ENCODE data around the gene DSC2. TPM values are rescaled to one million over a fixed set of nuclear protein-coding genes. Genes with fewer than 3 reads are reported as not detected.
"Not testable (repeated sequence)": the region's sequence is repeated elsewhere in the genome, so short reads cannot be mapped to it uniquely, and the experiment has no call there.

DSC2 gene
- total RNA-seq, 4 donors from 2014 or later: 14.5 to 113 (median 86.1) TPM

GRCh38 chr18:31015715-31016434 lies 86.3 kb downstream of the DSC2 start:
- no peaks in the 10 kb centered on the region for H3K27me3 ChIP-seq
- WGBS, 2 donors (ENCODE audit: low coverage in 1 of 2): 74 to 95% methylated on average over 3 of the region's 3 CpGs

GRCh38 chr18:31011455-31011854 lies 90.8 kb downstream of the DSC2 start:
- DNase-seq; H3K4me1 ChIP-seq; H3K36me3 ChIP-seq; H3K9me3 ChIP-seq; H3K4me3 ChIP-seq; intact Hi-C loops (cut with DNase I; ENCODE audit: low total_unique reads); H3K27ac ChIP-seq; H3K27me3 ChIP-seq: not testable (repeated sequence)
- TF ChIP-seq POLR2AphosphoS5 (IDR thresholded peaks at IDR 0.05): peak in 1 of 3 donors; percentile 28
- in situ Hi-C loops (cut with MboI; ENCODE audit: low pct_ligation_motif_present in 1 of 4, low pct_unique_long_range_greater_than_20kb in 1 of 4, low sequenced_read_pairs in 3 of 4): loop anchor here in 1 of 4 donors (25.0 kb wide), 1 partner anchor 99 kb away; no protein-coding TSS in a partner anchor
- 55 to 74% methylated on average over 7 of the region's 7 CpGs for WGBS, 2 donors (ENCODE audit: low coverage in 1 of 2)

More at GRCh38 chr18:31015715-31016434, 86.3 kb downstream of the DSC2 start:
- Histone ChIP-seq H3K4me3 (no peak overlapping the region), H3K36me3 (no peaks in the 10 kb centered on the region), H3K4me1 (no peaks in the 10 kb centered on the region), H3K27ac (no peak overlapping the region), H3K9me3 (no peaks in the 10 kb centered on the region)
- TF ChIP-seq POLR2A (IDR thresholded peaks at IDR 0.05): no peak
- TF ChIP-seq EP300 (IDR thresholded peaks at IDR 0.05; ENCODE audit: low read depth): no peak
- TF ChIP-seq CTCF (IDR thresholded peaks at IDR 0.05): no peak
- no peak for TF ChIP-seq POLR2AphosphoS5 (IDR thresholded peaks at IDR 0.05)
- DNase-seq: no peak
- intact Hi-C loops (cut with DNase I; ENCODE audit: low total_unique reads) (no loop called here), in situ Hi-C loops (cut with MboI; ENCODE audit: low pct_ligation_motif_present in 1 of 4, low pct_unique_long_range_greater_than_20kb in 1 of 4, low sequenced_read_pairs in 3 of 4) (loop anchor here in 1 of 4 donors (25.0 kb wide), 1 partner anchor 104 kb away; no protein-coding TSS in a partner anchor)

- Histone ChIP-seq H3K4me1 (no peaks in the 10 kb centered on the region), H3K27me3 (no peaks in the 10 kb centered on the region), H3K4me3 (no peak overlapping the region), H3K9me3 (no peaks in the 10 kb centered on the region), H3K27ac (no peak overlapping the region), H3K36me3 (no peaks in the 10 kb centered on the region)
- no peak for DNase-seq
- 88 to 96% methylated on average over 4 of the region's 4 CpGs for WGBS, 2 donors (ENCODE audit: low coverage in 1 of 2)
- TF ChIP-seq EP300 (IDR thresholded peaks at IDR 0.05; ENCODE audit: low read depth) (no peak), POLR2A (IDR thresholded peaks at IDR 0.05) (no peak), CTCF (IDR thresholded peaks at IDR 0.05) (no peak), POLR2AphosphoS5 (IDR thresholded peaks at IDR 0.05) (no peak)
- intact Hi-C loops (cut with DNase I; ENCODE audit: low total_unique reads) (no loop called here), in situ Hi-C loops (cut with MboI; ENCODE audit: low pct_ligation_motif_present in 1 of 4, low pct_unique_long_range_greater_than_20kb in 1 of 4, low sequenced_read_pairs in 3 of 4) (loop anchor here in 1 of 4 donors (25.0 kb wide), 1 partner anchor 98 kb away; no protein-coding TSS in a partner anchor)
Observed at GRCh38 chr18:31010601-31011000, 91.6 kb downstream of the DSC2 start.

Other genes with a start within 250 kb of the DSC2 start
- gene DSC3, start 59.7 kb downstream of the DSC2 start, total RNA-seq: under 1 TPM in 2 of 4 donors, not detected in 2; 0.14 to 0.16 TPM
- gene DSC1, start 60.4 kb upstream of the DSC2 start, total RNA-seq: not detected
- under 1 TPM in 1 of 4 donors, not detected in 3; 0.16 TPM for gene DSG1, start 215.7 kb upstream of the DSC2 start, total RNA-seq